ENCODE data around the gene CCNJ. TPM values are rescaled to one million over a fixed set of nuclear protein-coding genes. Genes with fewer than 3 reads are reported as not detected.
A peak's percentile ranks its signal among the peaks of the same experiment; 100 is the strongest.
"Not testable (repeated sequence)": the region's sequence is repeated elsewhere in the genome, so short reads cannot be mapped to it uniquely, and the experiment has no call there.

CCNJ gene
- total and polyA plus RNA-seq, 8 donors, result 7.9 to 17.7 (median 16.4) TPM

DNA sequence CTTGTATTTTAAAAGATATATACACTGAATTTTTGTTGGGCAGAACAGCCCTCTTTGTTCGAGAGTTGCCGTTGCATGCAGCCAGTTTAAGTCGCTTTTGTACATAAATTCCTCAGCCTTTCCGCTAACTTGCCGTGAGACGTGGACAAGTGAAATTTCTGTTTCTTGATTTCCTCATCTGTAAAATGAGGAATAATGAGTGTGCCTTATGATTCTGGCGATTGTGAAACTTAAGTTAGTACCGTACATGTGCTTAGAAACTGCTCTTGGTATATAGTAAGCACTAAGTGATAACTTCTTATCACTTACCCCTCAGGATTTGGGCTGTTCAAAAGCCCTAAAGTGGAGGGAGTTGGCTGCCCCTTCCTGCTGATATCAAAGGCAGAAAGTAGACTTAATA lies 1.4 kb downstream of the CCNJ start:
- no peaks in the 10 kb centered on the region for H3K27me3 ChIP-seq
- peak in 2 of 4 donors; percentile 22 to 23 for DNase-seq
- peak overlapping the region; percentile 87 to 92 for H3K27ac ChIP-seq
- no peaks in the 10 kb centered on the region for H3K9me3 ChIP-seq
- H3K36me3 ChIP-seq, result peaks cover 0 to 3% of the 10 kb centered on the region in 2 donors
- H3K4me1 ChIP-seq, result peaks cover 0 to 30% of the 10 kb centered on the region in 2 donors
- ATAC-seq, result peak; percentile 5
- peak overlapping the region; percentile 72 to 79 for H3K4me3 ChIP-seq
- intact Hi-C loops (cut with DNase I), result no loop called here
- TF ChIP-seq, protein P1, sequence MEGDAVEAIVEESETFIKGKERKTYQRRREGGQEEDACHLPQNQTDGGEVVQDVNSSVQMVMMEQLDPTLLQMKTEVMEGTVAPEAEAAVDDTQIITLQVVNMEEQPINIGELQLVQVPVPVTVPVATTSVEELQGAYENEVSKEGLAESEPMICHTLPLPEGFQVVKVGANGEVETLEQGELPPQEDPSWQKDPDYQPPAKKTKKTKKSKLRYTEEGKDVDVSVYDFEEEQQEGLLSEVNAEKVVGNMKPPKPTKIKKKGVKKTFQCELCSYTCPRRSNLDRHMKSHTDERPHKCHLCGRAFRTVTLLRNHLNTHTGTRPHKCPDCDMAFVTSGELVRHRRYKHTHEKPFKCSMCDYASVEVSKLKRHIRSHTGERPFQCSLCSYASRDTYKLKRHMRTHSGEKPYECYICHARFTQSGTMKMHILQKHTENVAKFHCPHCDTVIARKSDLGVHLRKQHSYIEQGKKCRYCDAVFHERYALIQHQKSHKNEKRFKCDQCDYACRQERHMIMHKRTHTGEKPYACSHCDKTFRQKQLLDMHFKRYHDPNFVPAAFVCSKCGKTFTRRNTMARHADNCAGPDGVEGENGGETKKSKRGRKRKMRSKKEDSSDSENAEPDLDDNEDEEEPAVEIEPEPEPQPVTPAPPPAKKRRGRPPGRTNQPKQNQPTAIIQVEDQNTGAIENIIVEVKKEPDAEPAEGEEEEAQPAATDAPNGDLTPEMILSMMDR (IDR thresholded peaks at IDR 0.05), result no peak

DNA sequence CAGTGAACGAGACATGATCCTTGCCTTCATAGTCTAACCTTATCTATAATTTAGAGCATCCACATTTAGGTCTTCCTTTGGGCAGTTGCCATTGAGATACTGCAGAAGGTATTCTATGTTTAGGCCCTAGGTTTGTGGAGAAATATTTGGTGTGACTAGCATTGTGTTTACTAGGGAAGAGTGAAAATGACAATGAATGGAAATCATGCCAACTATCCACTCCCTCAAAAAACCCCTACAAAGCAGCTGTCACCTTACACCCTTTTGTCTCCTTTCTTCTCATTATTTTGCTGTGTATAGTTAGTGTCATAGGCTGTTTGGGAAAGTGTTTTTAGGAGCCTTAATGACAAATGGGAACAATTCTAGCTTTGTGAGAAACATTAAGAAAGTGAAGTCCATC lies 3.2 kb downstream of the CCNJ start:
- DNase-seq (no peak), ATAC-seq (no peak)
- H3K36me3 ChIP-seq, result peaks cover 0 to 19% of the 10 kb centered on the region in 2 donors
- H3K27ac ChIP-seq, result no peak overlapping the region
- H3K4me3 ChIP-seq, result no peak overlapping the region
- H3K9me3 ChIP-seq, result no peaks in the 10 kb centered on the region
- H3K27me3 ChIP-seq, result no peaks in the 10 kb centered on the region
- intact Hi-C loops (cut with DNase I), result no loop called here
- peaks cover 0 to 30% of the 10 kb centered on the region in 2 donors for H3K4me1 ChIP-seq
- TF ChIP-seq, protein P1 (IDR thresholded peaks at IDR 0.05), result no peak

DNA sequence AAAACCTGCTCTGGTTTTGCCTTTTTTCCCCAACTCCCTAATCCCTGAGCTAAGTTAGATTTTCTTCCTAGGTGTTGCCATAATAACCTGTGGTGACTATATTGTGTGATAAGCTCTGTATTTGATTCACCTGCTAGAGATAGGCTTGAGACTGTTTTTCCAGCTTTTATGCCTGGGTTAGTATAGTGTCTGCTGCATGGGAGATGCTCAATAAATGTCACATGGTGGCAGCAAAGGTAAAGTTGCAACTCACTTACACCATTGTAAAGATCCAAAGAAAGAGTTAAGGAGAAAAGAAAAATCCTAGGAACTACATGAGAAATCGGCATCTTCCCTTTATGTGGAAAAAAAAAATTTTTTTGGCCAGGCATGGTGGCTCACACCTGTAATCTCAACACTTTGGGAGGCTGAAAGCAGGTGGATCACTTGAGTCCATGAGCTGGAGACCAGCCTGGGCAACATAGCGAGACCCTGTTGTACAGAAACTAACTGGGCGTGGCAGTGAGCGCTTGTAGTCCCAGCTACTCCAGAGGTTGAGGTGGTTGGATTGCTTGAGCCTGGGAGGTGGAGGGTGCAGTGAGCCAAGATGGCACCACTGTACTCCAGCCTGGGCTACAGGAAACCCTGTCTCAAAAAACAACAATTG lies 3.7 kb downstream of the CCNJ start:
- TF ChIP-seq, protein P1 (IDR thresholded peaks at IDR 0.05), result no peak
- no peak for DNase-seq
- Histone ChIP-seq H3K4me1 (peaks cover 0 to 30% of the 10 kb centered on the region in 2 donors), H3K36me3 (peaks cover 0 to 19% of the 10 kb centered on the region in 2 donors), H3K4me3 (no peak overlapping the region), H3K27me3 (no peaks in the 10 kb centered on the region), H3K9me3 (no peaks in the 10 kb centered on the region), H3K27ac (no peak overlapping the region)
- intact Hi-C loops (cut with DNase I), result no loop called here
- no peak for ATAC-seq

DNA sequence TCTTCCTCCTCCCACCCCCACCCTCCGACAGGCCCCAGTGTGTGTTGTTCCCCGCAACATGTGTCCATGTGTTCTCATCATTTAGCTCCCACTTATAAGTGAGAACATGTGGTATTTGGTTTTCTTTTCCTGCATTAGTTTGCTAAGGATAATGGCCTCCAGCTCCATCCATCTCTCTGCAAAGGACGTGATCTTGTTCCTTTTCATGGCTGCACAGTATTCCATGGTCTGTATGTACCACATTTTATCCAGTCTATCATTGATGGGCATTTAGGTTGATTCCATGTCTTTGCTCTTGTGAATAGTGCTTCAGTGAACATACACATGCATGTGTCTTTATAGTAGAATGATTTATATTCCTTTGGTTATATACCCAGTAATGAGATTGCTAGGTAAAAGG lies 4.5 kb downstream of the CCNJ start:
- H3K4me3 ChIP-seq; H3K9me3 ChIP-seq; intact Hi-C loops (cut with DNase I); DNase-seq; H3K27me3 ChIP-seq; ATAC-seq; H3K27ac ChIP-seq: not testable (repeated sequence)
- Histone ChIP-seq H3K36me3 (peaks cover 0 to 19% of the 10 kb centered on the region in 2 donors), H3K4me1 (peaks cover 0 to 26% of the 10 kb centered on the region in 2 donors)

DNA sequence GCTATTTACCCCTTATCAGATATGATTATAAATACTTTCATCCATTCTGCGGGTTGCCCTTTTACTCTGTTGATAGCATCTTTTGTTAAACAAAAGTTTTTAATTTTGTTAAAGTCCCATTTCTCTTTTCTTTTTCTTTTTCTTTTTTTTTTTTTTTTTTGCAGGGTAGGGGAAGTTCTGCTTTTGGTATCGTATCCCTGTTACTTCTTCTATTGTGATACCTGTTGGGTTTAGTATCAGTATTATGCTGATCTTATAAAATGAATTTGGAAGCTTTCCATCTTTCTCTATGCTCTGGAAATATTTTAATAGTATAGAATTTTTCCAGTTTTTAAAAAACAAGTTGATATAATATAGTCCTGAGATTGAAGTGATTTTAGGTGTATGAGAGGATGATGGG lies 6.0 kb downstream of the CCNJ start:
- Histone ChIP-seq H3K9me3 (no peaks in the 10 kb centered on the region), H3K4me1 (peaks cover 0 to 23% of the 10 kb centered on the region in 2 donors), H3K36me3 (peaks cover 0 to 19% of the 10 kb centered on the region in 2 donors), H3K4me3 (no peak overlapping the region), H3K27me3 (no peaks in the 10 kb centered on the region), H3K27ac (no peak overlapping the region)
- ATAC-seq, result no peak
- intact Hi-C loops (cut with DNase I), result no loop called here
- TF ChIP-seq, protein P1 (IDR thresholded peaks at IDR 0.05), result no peak
- no peak for DNase-seq

DNA sequence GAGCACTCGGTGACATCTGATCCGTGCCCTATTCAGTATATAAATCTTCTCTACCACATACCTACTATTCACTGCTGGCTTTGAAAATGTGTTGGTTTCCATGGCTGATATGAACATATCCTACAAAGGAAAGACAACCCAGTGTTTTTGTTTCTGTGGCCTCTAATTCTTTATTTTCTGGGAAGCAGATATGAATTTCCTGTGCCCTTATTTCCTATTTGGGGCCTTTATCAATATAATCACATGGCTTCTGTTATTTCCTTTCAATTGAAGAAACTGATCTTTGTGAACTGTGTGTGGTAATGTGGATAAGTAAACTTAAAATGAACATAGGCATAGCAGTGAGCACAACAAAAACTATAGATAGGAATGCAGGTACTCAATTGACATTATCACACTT lies 10.6 kb downstream of the CCNJ start:
- Histone ChIP-seq H3K36me3 (peaks cover 7 to 43% of the 10 kb centered on the region in 2 donors), H3K27me3 (no peaks in the 10 kb centered on the region), H3K4me3 (no peak overlapping the region), H3K27ac (no peak overlapping the region), H3K4me1 (no peaks in the 10 kb centered on the region), H3K9me3 (no peaks in the 10 kb centered on the region)
- DNase-seq (no peak), ATAC-seq (no peak)
- TF ChIP-seq, protein P1 (IDR thresholded peaks at IDR 0.05), result no peak
- intact Hi-C loops (cut with DNase I), result no loop called here

Measured in left lung (tissue), 10 donors.